ENCODE measurements around the gene IL31. TPM values are rescaled to one million over a fixed set of nuclear protein-coding genes. Genes with fewer than 3 reads are reported as not detected.

The IL31 gene
- total RNA-seq (2021; ENCODE audit: unreplicated experiment) (not detected), Bru-seq, nascent RNA (not detected), BruChase-seq, experiment 1, labeled RNA remaining after a 2-hour chase (not detected), BruChase-seq, experiment 2, labeled RNA remaining after a 6-hour chase (percentile 19 among the genes with signal in this experiment)
- polyA plus RNA-seq (2012; ENCODE audit: insufficient read length), result not detected
- long read RNA-seq, result 0 reads

DNA sequence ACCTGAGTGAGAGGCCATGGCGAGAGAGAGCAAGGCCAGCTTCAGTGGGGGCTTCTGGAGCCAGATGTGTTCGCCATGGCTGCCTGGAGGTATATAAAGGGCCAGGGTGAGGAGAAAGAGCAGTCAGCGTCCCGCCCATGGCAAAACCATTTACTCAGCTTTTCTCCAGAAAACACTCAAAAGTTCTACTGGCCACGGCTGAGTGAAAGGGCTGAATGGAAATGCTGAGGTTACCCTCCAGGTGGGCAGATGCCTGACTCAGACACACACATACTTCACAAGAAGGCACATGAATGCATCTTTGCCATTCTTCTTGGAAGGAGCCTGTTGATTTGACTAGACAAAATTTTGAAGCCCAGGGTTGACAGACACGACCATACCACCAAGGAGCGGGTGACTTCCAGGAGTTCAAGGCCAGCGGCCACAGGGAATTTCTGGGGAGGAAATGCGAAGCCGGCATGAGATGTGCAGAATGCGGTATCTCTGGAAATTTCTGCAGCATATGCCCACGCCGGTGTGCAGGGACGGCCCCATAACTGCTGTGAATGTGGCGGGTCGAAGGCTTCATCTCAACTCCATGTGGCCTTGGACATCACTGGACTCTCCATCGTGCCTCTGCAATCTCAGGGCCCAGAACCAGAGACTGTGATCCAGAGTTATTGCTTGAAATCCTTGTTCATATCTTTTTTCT, at the start of gene IL31:
IL31 (minus strand) TSS at position 67 of the 691 bp plus-strand sequence; CDS start at position 18, 49 bp downstream.
- ATAC-seq (no peak), DNase-seq (ENCODE audit: low read depth, low spot score) (no peak)
- Histone ChIP-seq H3K27ac (ENCODE audit: low read length) (no peak within 1 kb of the TSS), H3K36me3 (ENCODE audit: control insufficient read depth, insufficient read depth, low read length) (no peaks in the 10 kb centered on the region), H3K9me3 (ENCODE audit: control insufficient read depth, insufficient read depth, low read depth, low read length) (no peaks in the 10 kb centered on the region), H3K4me3 (ENCODE audit: low read depth in 2 of 2, low read length in 2 of 2) (no peak within 1 kb of the TSS), H3K4me1 (ENCODE audit: control insufficient read depth, insufficient read depth, low read length) (no peaks in the 10 kb centered on the region), H3K27me3 (ENCODE audit: control insufficient read depth, insufficient read depth, low read length) (no peaks in the 10 kb centered on the region)
- no peak for TF ChIP-seq CTCF (IDR thresholded peaks at IDR 0.05)
- no peak for TF ChIP-seq SIN3A (IDR thresholded peaks at IDR 0.05; ENCODE audit: borderline replicate concordance, insufficient read depth, low read depth, low read length)
- no peak for TF ChIP-seq TCF7L2 (IDR thresholded peaks at IDR 0.05; ENCODE audit: low read depth, low read length)
- TF ChIP-seq, protein P1, sequence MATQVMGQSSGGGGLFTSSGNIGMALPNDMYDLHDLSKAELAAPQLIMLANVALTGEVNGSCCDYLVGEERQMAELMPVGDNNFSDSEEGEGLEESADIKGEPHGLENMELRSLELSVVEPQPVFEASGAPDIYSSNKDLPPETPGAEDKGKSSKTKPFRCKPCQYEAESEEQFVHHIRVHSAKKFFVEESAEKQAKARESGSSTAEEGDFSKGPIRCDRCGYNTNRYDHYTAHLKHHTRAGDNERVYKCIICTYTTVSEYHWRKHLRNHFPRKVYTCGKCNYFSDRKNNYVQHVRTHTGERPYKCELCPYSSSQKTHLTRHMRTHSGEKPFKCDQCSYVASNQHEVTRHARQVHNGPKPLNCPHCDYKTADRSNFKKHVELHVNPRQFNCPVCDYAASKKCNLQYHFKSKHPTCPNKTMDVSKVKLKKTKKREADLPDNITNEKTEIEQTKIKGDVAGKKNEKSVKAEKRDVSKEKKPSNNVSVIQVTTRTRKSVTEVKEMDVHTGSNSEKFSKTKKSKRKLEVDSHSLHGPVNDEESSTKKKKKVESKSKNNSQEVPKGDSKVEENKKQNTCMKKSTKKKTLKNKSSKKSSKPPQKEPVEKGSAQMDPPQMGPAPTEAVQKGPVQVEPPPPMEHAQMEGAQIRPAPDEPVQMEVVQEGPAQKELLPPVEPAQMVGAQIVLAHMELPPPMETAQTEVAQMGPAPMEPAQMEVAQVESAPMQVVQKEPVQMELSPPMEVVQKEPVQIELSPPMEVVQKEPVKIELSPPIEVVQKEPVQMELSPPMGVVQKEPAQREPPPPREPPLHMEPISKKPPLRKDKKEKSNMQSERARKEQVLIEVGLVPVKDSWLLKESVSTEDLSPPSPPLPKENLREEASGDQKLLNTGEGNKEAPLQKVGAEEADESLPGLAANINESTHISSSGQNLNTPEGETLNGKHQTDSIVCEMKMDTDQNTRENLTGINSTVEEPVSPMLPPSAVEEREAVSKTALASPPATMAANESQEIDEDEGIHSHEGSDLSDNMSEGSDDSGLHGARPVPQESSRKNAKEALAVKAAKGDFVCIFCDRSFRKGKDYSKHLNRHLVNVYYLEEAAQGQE (IDR thresholded peaks at IDR 0.05; ENCODE audit: insufficient read depth in 1 of 2, low read depth in 2 of 2, low read length in 1 of 2), result no peak
- TF ChIP-seq POLR2AphosphoS5 (IDR thresholded peaks at IDR 0.05; ENCODE audit: low read depth, low read length), result no peak
- in situ Hi-C loops (cut with HindIII; ENCODE audit: low pct_unique_long_range_greater_than_20kb, low sequenced_read_pairs), result no loop called here
- ChIA-PET CTCF (no interaction called here), POLR2A (no interaction called here)
- intact Hi-C loops (cut with micrococcal nuclease; ENCODE audit: unreplicated experiment), result no loop called here
- BruUV-seq (replicated peaks), result no TSS peak

DNA sequence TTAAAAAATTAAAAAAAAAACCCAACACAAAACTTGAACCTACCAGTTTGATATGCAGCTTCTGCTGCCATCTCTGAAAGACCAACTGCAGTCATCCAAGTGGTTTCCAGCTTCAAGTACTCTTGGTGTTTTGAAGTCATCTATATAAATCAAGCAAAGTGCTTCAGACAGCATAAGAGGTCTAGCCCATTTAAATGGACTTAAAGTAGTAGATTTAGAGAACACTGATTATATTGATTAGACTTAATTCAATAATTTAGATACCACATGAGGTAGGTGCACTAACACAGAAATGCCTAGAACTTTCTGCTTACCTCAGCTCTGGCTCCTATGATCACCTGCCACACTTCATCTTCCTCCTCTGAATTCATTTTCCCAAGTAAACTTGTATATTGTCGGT, 42.4 kb upstream of the IL31 start:
- H3K4me3 ChIP-seq (ENCODE audit: low read depth in 2 of 2, low read length in 2 of 2), result no peak overlapping the region
- in situ Hi-C loops (cut with HindIII; ENCODE audit: low pct_unique_long_range_greater_than_20kb, low sequenced_read_pairs), result no loop called here
- TSS peak; percentile 18 for BruUV-seq (replicated peaks)
- intact Hi-C loops (cut with micrococcal nuclease; ENCODE audit: unreplicated experiment), result no loop called here
- no peak overlapping the region for H3K27ac ChIP-seq (ENCODE audit: low read length)
- no peaks in the 10 kb centered on the region for H3K27me3 ChIP-seq (ENCODE audit: control insufficient read depth, insufficient read depth, low read length)
- H3K36me3 ChIP-seq (ENCODE audit: control insufficient read depth, insufficient read depth, low read length), result peaks cover 22% of the 10 kb centered on the region
- TF ChIP-seq TCF7L2 (IDR thresholded peaks at IDR 0.05; ENCODE audit: low read depth, low read length) (no peak), SIN3A (IDR thresholded peaks at IDR 0.05; ENCODE audit: borderline replicate concordance, insufficient read depth, low read depth, low read length) (no peak), POLR2AphosphoS5 (IDR thresholded peaks at IDR 0.05; ENCODE audit: low read depth, low read length) (no peak), CTCF (IDR thresholded peaks at IDR 0.05) (no peak)
- TF ChIP-seq, protein P1 (IDR thresholded peaks at IDR 0.05; ENCODE audit: insufficient read depth in 1 of 2, low read depth in 2 of 2, low read length in 1 of 2), result no peak
- no peaks in the 10 kb centered on the region for H3K4me1 ChIP-seq (ENCODE audit: control insufficient read depth, insufficient read depth, low read length)
- ATAC-seq (no peak), DNase-seq (ENCODE audit: low read depth, low spot score) (no peak)
- ChIA-PET POLR2A (no interaction called here), CTCF (no interaction called here)
- no peaks in the 10 kb centered on the region for H3K9me3 ChIP-seq (ENCODE audit: control insufficient read depth, insufficient read depth, low read depth, low read length)
